Activated CD8-positive, alpha-beta T cell treated with anti-CD3 and anti-CD28 coated beads for 36 hours (primary cell): ENCODE measurements around the gene CYB561. TPM values are rescaled to one million over a fixed set of nuclear protein-coding genes. Genes with fewer than 3 reads are reported as not detected.

Experiments used
- ATAC-seq: fragments of 200-7000 bp; cut with Tn5 transposase; one replicate; pipeline ENCODE4 v1.10.0; 2021; ENCODE audit warnings: mild to moderate bottlenecking, moderate library complexity
- CTCF ChIA-PET: fragments of 350-600 bp; sonication (Branson Sonifier 250); formaldehyde crosslinking; loops from one replicate; lab custom pipeline; 2021; ENCODE audit warnings: antibody characterized with exemption; lab: Charles Lee
- POLR2A ChIA-PET: fragments of 350-600 bp; sonication (Branson Sonifier 250); formaldehyde crosslinking; loops from one replicate; lab custom pipeline; 2021; ENCODE audit warnings: antibody characterized with exemption; lab: Charles Lee
- DNase-seq: peaks from one replicate; pipeline ENCODE4 v3.0.0-alpha.2; 2020
- H3K27ac Mint-ChIP-seq: one replicate; pipeline ENCODE4 v1.8.0; 2021; ENCODE audit warnings: mild to moderate bottlenecking, mixed read lengths
- H3K27me3 Mint-ChIP-seq: one replicate; pipeline ENCODE4 v1.8.0; 2021; ENCODE audit warnings: mixed read lengths
- H3K36me3 Mint-ChIP-seq: one replicate; pipeline ENCODE4 v1.8.0; 2021; ENCODE audit warnings: low read depth, mixed read lengths
- H3K4me1 Mint-ChIP-seq: one replicate; pipeline ENCODE4 v1.8.0; 2021; ENCODE audit warnings: low read depth, mixed read lengths
- H3K4me3 Mint-ChIP-seq: one replicate; pipeline ENCODE4 v1.8.0; 2021; ENCODE audit warnings: mild to moderate bottlenecking, moderate library complexity, mixed read lengths
- H3K9me3 Mint-ChIP-seq: one replicate; pipeline ENCODE4 v1.8.0; 2021; ENCODE audit warnings: mixed read lengths
- CTCF ChIP-seq: fragments of 200-600 bp; IDR thresholded peaks from one replicate; pipeline ENCODE4 v1.8.0; 2022; ENCODE audit warnings: antibody characterized with exemption, mild to moderate bottlenecking
- intact Hi-C: fragments of 100-400 bp; cut with micrococcal nuclease; formaldehyde crosslinking; loops from one replicate; pipeline ENCODE4 v1.10.0; 2022
- total RNA-seq, 2 experiments: library from RNA; stranded (reverse); gene quantifications; one replicate each; pipeline ENCODE4 v1.2.3, GENCODE V29; 2021

The CYB561 gene
- total RNA-seq, 2 experiments from 2014 or later, result 1.5 to 2.2 TPM

GRCh38 chr17:63402431-63403212 lies 43.5 kb downstream of the CYB561 start:
- Mint-ChIP-seq H3K36me3 (no peaks in the 10 kb centered on the region), H3K4me3 (no peak overlapping the region), H3K9me3 (no peaks in the 10 kb centered on the region), H3K27me3 (no peaks in the 10 kb centered on the region), H3K4me1 (peaks cover 3% of the 10 kb centered on the region), H3K27ac (no peak overlapping the region)
- intact Hi-C loops, result loop anchor here (10.0 kb wide), 1 partner anchor 408 kb away; no protein-coding TSS in a partner anchor
- no peak for TF ChIP-seq CTCF
- ChIA-PET CTCF (interaction anchor here (1.1 to 1.7 kb wide), 3 partner anchors 23 to 209 kb away, joined by 3 to 5 read pairs (median 3); no protein-coding TSS in a partner anchor), POLR2A (no interaction called here)
- ATAC-seq, result no peak
- DNase-seq, result no peak

- H3K36me3 Mint-ChIP-seq, result no peaks in the 10 kb centered on the region
- intact Hi-C loops, result loop anchor here (10.0 kb wide), 1 partner anchor 405 kb away; no protein-coding TSS in a partner anchor
- no peak for DNase-seq
- ChIA-PET POLR2A (no interaction called here), CTCF (interaction anchor here (0.6 to 1.2 kb wide), 2 partner anchors 212 to 260 kb away, joined by 3 read pairs; no protein-coding TSS in a partner anchor)
- ATAC-seq, result no peak
- H3K27me3 Mint-ChIP-seq, result no peaks in the 10 kb centered on the region
- no peaks in the 10 kb centered on the region for H3K9me3 Mint-ChIP-seq
- TF ChIP-seq CTCF, result no peak
- H3K4me1 Mint-ChIP-seq, result no peaks in the 10 kb centered on the region
- H3K27ac Mint-ChIP-seq, result no peak overlapping the region
- no peak overlapping the region for H3K4me3 Mint-ChIP-seq
Observed at GRCh38 chr17:63399856-63400255, 46.2 kb downstream of the CYB561 start.

GRCh38 chr17:63399316-63399715 lies 46.8 kb downstream of the CYB561 start:
- intact Hi-C loops, result no loop called here
- POLR2A ChIA-PET, result no interaction called here
- Mint-ChIP-seq H3K27me3 (no peaks in the 10 kb centered on the region), H3K36me3 (no peaks in the 10 kb centered on the region), H3K9me3 (no peaks in the 10 kb centered on the region), H3K27ac (no peak overlapping the region), H3K4me3 (no peak overlapping the region), H3K4me1 (no peaks in the 10 kb centered on the region)
- TF ChIP-seq CTCF, result no peak
- DNase-seq (no peak), ATAC-seq (no peak)
- CTCF ChIA-PET, result no interaction called here

- H3K36me3 Mint-ChIP-seq, result no peaks in the 10 kb centered on the region
- H3K9me3 Mint-ChIP-seq, result no peaks in the 10 kb centered on the region
Observed at GRCh38 chr17:63398680-63399079, 47.4 kb downstream of the CYB561 start.

More at GRCh38 chr17:63398680-63399079, 47.4 kb downstream of the CYB561 start:
- no peak for ATAC-seq
- no peak for TF ChIP-seq CTCF
- intact Hi-C loops, result no loop called here
- no peak overlapping the region for H3K4me3 Mint-ChIP-seq
- H3K27me3 Mint-ChIP-seq, result no peaks in the 10 kb centered on the region
- ChIA-PET CTCF (interaction anchor here (0.6 to 1.9 kb wide), 2 partner anchors 8 to 55 kb away, joined by 3 to 13 read pairs; no protein-coding TSS in a partner anchor), POLR2A (interaction anchor here (0.6 kb wide), 1 partner anchor 51 kb away, joined by 3 read pairs; no protein-coding TSS in a partner anchor)
- no peak for DNase-seq
- H3K27ac Mint-ChIP-seq, result no peak overlapping the region
- H3K4me1 Mint-ChIP-seq, result no peaks in the 10 kb centered on the region
